Hepatocyte (in vitro differentiated cells): ENCODE results near the gene BLOC1S4. TPM values are rescaled to one million over a fixed set of nuclear protein-coding genes. Genes with fewer than 3 reads are reported as not detected.

ENCODE experiments used
- DNase-seq: peaks from one replicate; pipeline ENCODE4 v3.0.0-alpha.2; 2016; ENCODE audit warnings: low spot score
- H2AFZ ChIP-seq: fragments of 200-600 bp; sonication (generic); 2 replicates; pipeline ENCODE4 v1.6.0; 2016; ENCODE audit warnings: antibody characterized with exemption, mild to moderate bottlenecking
- H3K27ac ChIP-seq: fragments of 200-600 bp; sonication (generic); 2 replicates; pipeline ENCODE4 v1.5.1; 2016; ENCODE audit warnings: mild to moderate bottlenecking
- H3K27me3 ChIP-seq: fragments of 200-600 bp; sonication (generic); 2 replicates; pipeline ENCODE4 v1.6.1; 2016
- H3K36me3 ChIP-seq: fragments of 200-600 bp; sonication (generic); replicated peaks from 2 replicates; pipeline ENCODE4 v1.5.1; 2016; ENCODE audit warnings: low read depth; ENCODE audit not compliant: insufficient read depth
- H3K4me1 ChIP-seq: fragments of 200-600 bp; sonication (generic); 2 replicates; pipeline ENCODE4 v1.5.1; 2016; ENCODE audit warnings: mild to moderate bottlenecking, moderate library complexity; ENCODE audit not compliant: insufficient read depth
- H3K4me2 ChIP-seq: fragments of 200-600 bp; sonication (generic); 2 replicates; pipeline ENCODE4 v1.6.0; 2016
- H3K4me3 ChIP-seq: fragments of 200-600 bp; sonication (generic); 2 replicates; pipeline ENCODE4 v1.5.1; 2016; ENCODE audit warnings: mild to moderate bottlenecking
- H3K79me2 ChIP-seq: fragments of 200-600 bp; sonication (generic); 2 replicates; pipeline ENCODE4 v1.6.0; 2017; ENCODE audit warnings: mild to moderate bottlenecking
- H3K9me2 ChIP-seq: fragments of 200-600 bp; sonication (generic); replicated peaks from 2 replicates; pipeline ENCODE4 v1.6.0; 2017; ENCODE audit warnings: mild to moderate bottlenecking; ENCODE audit not compliant: insufficient read depth
- H3K9me3 ChIP-seq: fragments of 200-600 bp; sonication (generic); 2 replicates; pipeline ENCODE4 v1.5.1; 2016; ENCODE audit warnings: low read depth, mild to moderate bottlenecking
- H4K20me1 ChIP-seq: fragments of 200-600 bp; sonication (generic); 2 replicates; pipeline ENCODE4 v1.6.0; 2016; ENCODE audit warnings: mild to moderate bottlenecking; ENCODE audit not compliant: insufficient read depth, poor library complexity, severe bottlenecking
- CTCF ChIP-seq: fragments of 200-600 bp; sonication (generic); IDR thresholded peaks from 2 replicates; pipeline ENCODE4 v1.5.1; 2016; ENCODE audit warnings: antibody characterized with exemption, mild to moderate bottlenecking; ENCODE audit not compliant: poor library complexity
- EZH2 ChIP-seq: fragments of 200-600 bp; sonication (generic); IDR thresholded peaks from 2 replicates; pipeline ENCODE4 v1.6.1; 2016; ENCODE audit warnings: antibody characterized with exemption, mild to moderate bottlenecking, borderline replicate concordance
- EZH2phosphoT487 ChIP-seq: fragments of 200-600 bp; sonication (generic); IDR thresholded peaks from one replicate; pipeline ENCODE4 v1.6.1; 2018; ENCODE audit warnings: antibody characterized with exemption, mild to moderate bottlenecking, low read depth, moderate library complexity; ENCODE audit not compliant: unreplicated experiment, severe bottlenecking
- WGBS: methylation state at CpG from one replicate; pipeline ENCODE4 v1.1.6; 2016; ENCODE audit warnings: low lambda C conversion rate; ENCODE audit errors: missing lambda C conversion rate; 5-methylcytosine and 5-hydroxymethylcytosine counted together
- polyA plus RNA-seq: library from polyadenylated mRNA; unstranded; fragments of >200 nt; fragmentation: Nextera tagmentation; extraction: Ambion mirVana; gene quantifications from 2 replicates; pipeline ENCODE4 v1.2.1, GENCODE V29; 2016
- total RNA-seq: library from RNA; depleted of rRNA; stranded (reverse); fragments of >200 nt; gene quantifications from 2 replicates; pipeline ENCODE4 v1.2.3, GENCODE V29; 2014

BLOC1S4 gene
- total and polyA plus RNA-seq, 2 experiments from 2014 or later, result 33.3 to 60.0 TPM

- peaks cover 16% of the 10 kb centered on the region for H4K20me1 ChIP-seq
- DNase-seq, result no peak
- no peaks in the 10 kb centered on the region for H3K9me3 ChIP-seq
- WGBS, result 29% methylated on average over 7 of the region's 7 CpGs
- H3K4me3 ChIP-seq, result peak overlapping the region; percentile 83
- no peaks in the 10 kb centered on the region for H3K36me3 ChIP-seq
- peak overlapping the region; percentile 96 for H3K4me2 ChIP-seq
- H2AFZ ChIP-seq, result peak overlapping the region; percentile 18
- TF ChIP-seq CTCF (no peak), EZH2phosphoT487 (no peak), EZH2 (no peak)
- H3K9me2 ChIP-seq, result no peaks in the 10 kb centered on the region
- H3K79me2 ChIP-seq, result peaks cover 34% of the 10 kb centered on the region
- no peaks in the 10 kb centered on the region for H3K27me3 ChIP-seq
- peak overlapping the region; percentile 89 for H3K27ac ChIP-seq
- peaks cover 7% of the 10 kb centered on the region for H3K4me1 ChIP-seq
Observed at GRCh38 chr4:6716958-6717655, 1.1 kb downstream of the BLOC1S4 start.

- Histone ChIP-seq H3K4me1 (peaks cover 7% of the 10 kb centered on the region), H3K27me3 (no peaks in the 10 kb centered on the region), H3K9me3 (no peaks in the 10 kb centered on the region), H3K4me3 (no peak overlapping the region), H3K27ac (no peak overlapping the region), H3K36me3 (no peaks in the 10 kb centered on the region), H2AFZ (no peak overlapping the region), H3K9me2 (no peaks in the 10 kb centered on the region), H3K79me2 (peaks cover 34% of the 10 kb centered on the region), H4K20me1 (peaks cover 16% of the 10 kb centered on the region), H3K4me2 (no peak overlapping the region)
- 81% methylated on average over 7 of the region's 7 CpGs for WGBS
- no peak for DNase-seq
- TF ChIP-seq EZH2phosphoT487, result no peak
- no peak for TF ChIP-seq EZH2
- no peak for TF ChIP-seq CTCF
Observed at GRCh38 chr4:6718932-6719610, 3.1 kb downstream of the BLOC1S4 start.

GRCh38 chr4:6719611-6720179, 3.7 kb downstream of the BLOC1S4 start:
- H3K9me3 ChIP-seq, result no peaks in the 10 kb centered on the region

More at GRCh38 chr4:6719611-6720179, 3.7 kb downstream of the BLOC1S4 start:
- Histone ChIP-seq H3K36me3 (no peaks in the 10 kb centered on the region), H3K4me2 (no peak overlapping the region), H3K79me2 (peaks cover 34% of the 10 kb centered on the region), H3K4me3 (no peak overlapping the region), H2AFZ (no peak overlapping the region), H3K27me3 (no peaks in the 10 kb centered on the region), H3K27ac (no peak overlapping the region), H3K4me1 (peaks cover 7% of the 10 kb centered on the region), H3K9me2 (no peaks in the 10 kb centered on the region), H4K20me1 (peaks cover 16% of the 10 kb centered on the region)
- DNase-seq, result no peak
- WGBS, result 82% methylated on average over 8 of the region's 8 CpGs
- no peak for TF ChIP-seq EZH2phosphoT487
- no peak for TF ChIP-seq CTCF
- TF ChIP-seq EZH2, result no peak
